Tibial artery (tissue), 4 donors: ENCODE data around the gene NMT1.

Experiments
- DNase-seq, 2 donors: peaks; one replicate each; pipeline ENCODE4 v3.0.0-alpha.2; 2019
- H3K27ac ChIP-seq, 2 donors: fragments of 200-600 bp; sonication (generic) in 1 of 2; 1 replicate in 1 of 2; 2 replicates in 1 of 2; pipeline ENCODE4 v1.5.1; 2018 to 2019; ENCODE audit warnings: mild to moderate bottlenecking in 1 of 2
- H3K27me3 ChIP-seq, 2 donors: fragments of 200-600 bp; sonication (generic) in 1 of 2; one replicate each; pipeline versions ENCODE4 v1.5.1 to v1.6.0; 2016 to 2019
- H3K36me3 ChIP-seq, 3 donors: fragments of 200-600 bp; sonication (generic) in 2 of 3; one replicate each; pipeline ENCODE4 v1.5.1; 2016 to 2019; ENCODE audit warnings: mild to moderate bottlenecking in 2 of 3
- H3K4me1 ChIP-seq, 4 donors: fragments of 200-600 bp; sonication (generic) in 2 of 4; 1 replicate in 3 of 4; 2 replicates in 1 of 4; pipeline ENCODE4 v1.5.1; 2016 to 2019
- H3K4me3 ChIP-seq, 2 donors: fragments of 200-600 bp; sonication (generic) in 1 of 2; 1 replicate in 1 of 2; 2 replicates in 1 of 2; pipeline ENCODE4 v1.5.1; 2018 to 2019; ENCODE audit warnings: mild to moderate bottlenecking in 2 of 2
- H3K9me3 ChIP-seq, 3 donors: fragments of 200-600 bp; sonication (generic) in 1 of 3; one replicate each; pipeline ENCODE4 v1.5.1; 2016 to 2019
- CTCF ChIP-seq, 2 experiments: fragments of 200-600 bp in 1 of 2; fragments of 450-650 bp in 1 of 2; IDR thresholded peaks; one replicate each; pipeline ENCODE4 v1.5.1; 2017 to 2019; ENCODE audit warnings: antibody characterized with exemption in 2 of 2, mild to moderate bottlenecking in 1 of 2, moderate library complexity in 1 of 2
- intact Hi-C: fragments of 100-400 bp; cut with DNase I; formaldehyde crosslinking; loops from one replicate; pipeline ENCODE4 v1.15.0; 2023; ENCODE audit warnings: low total_unique reads

Gene NMT1

DNA sequence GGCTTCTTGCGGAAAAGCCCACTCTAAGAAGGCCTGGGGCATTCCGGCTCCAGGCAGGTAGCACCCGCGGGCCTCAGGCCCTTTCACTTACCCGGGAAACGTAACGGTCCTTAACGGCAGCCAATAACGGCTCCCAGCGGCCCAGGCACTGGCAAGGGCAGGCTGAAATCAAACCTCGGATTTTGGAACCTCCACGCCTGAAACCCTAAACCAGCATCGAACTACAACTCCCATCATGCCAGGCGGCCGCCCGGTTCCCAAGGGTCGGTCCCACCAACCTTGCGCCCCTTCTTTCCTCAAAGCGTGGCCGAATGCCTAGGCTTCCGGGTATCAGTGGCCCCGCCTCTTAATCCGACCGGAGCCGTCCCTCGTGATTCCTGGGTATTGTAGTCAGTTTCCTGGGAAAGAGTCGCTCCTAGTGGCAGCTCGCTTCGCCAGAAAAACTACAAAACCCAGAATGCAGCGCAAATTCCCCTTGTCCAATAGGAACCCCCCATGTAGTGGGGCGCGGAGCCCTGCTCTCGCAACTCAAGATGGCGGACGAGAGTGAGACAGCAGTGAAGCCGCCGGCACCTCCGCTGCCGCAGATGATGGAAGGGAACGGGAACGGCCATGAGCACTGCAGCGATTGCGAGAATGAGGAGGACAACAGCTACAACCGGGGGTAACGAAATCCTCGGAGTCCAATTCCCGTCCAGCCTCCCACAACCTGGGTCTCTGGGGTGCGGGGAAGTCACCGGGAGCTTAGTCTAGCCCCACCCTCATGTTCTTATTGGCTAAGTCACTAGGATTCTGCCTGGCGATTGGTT lies at the start of gene NMT1:
Gene NMT1, plus strand, starts transcription at position 521 of the 809 bp plus-strand sequence. Its CDS starts 13 bp downstream, at position 534.
- H3K27ac ChIP-seq, result peak within 1 kb of the TSS; percentile 80 to 83
- no peaks in the 10 kb centered on the region for H3K27me3 ChIP-seq
- TF ChIP-seq CTCF (IDR thresholded peaks at IDR 0.05), result peak in 1 of 2 experiments; percentile 15
- no peaks in the 10 kb centered on the region for H3K36me3 ChIP-seq
- H3K4me3 ChIP-seq, result peak within 1 kb of the TSS; percentile 58
- H3K9me3 ChIP-seq, result no peaks in the 10 kb centered on the region
- intact Hi-C loops, result no loop called here
- DNase-seq, result peak; percentile 99 to 100
- H3K4me1 ChIP-seq, result peaks cover 0 to 66% (median 41%) of the 10 kb centered on the region in 4 donors

DNA sequence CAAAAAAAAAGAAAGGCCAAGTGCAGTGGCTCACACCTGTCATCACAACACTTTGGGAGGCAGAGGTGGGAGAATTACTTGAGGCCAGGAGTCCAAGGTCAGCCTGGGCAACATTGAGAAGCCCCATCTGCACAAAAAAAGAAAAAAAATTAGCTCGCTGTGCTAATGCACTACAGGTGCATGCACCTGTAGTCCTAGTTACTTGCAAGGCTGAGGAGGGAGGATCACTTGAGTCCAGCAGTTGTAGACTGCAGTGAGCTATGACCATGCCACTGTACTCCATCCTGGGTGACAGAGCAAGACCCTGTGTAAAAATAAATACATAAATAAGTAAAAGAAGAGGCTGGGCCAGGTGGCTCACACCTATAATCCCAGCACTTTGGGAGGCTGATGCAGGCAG lies 49.4 kb upstream of the NMT1 start:
- DNase-seq, result no peak
- Histone ChIP-seq H3K9me3 (no peaks in the 10 kb centered on the region), H3K27ac (no peak overlapping the region), H3K4me1 (peaks cover 0 to 9% (median 2%) of the 10 kb centered on the region in 4 donors), H3K27me3 (peaks cover 0 to 11% of the 10 kb centered on the region in 2 donors), H3K36me3 (no peaks in the 10 kb centered on the region), H3K4me3 (no peak overlapping the region)
- intact Hi-C loops, result no loop called here
- TF ChIP-seq CTCF (IDR thresholded peaks at IDR 0.05), result no peak

- peak overlapping the region in 1 of 2 donors; percentile 28 for H3K27ac ChIP-seq
- no peak for TF ChIP-seq CTCF (IDR thresholded peaks at IDR 0.05)
- H3K4me1 ChIP-seq, result peaks cover 0 to 9% (median 4%) of the 10 kb centered on the region in 4 donors
- H3K4me3 ChIP-seq, result no peak overlapping the region
- H3K36me3 ChIP-seq, result no peaks in the 10 kb centered on the region
- H3K27me3 ChIP-seq, result peaks cover 0 to 9% of the 10 kb centered on the region in 2 donors
- intact Hi-C loops, result no loop called here
- no peak for DNase-seq
- no peaks in the 10 kb centered on the region for H3K9me3 ChIP-seq
Measured at GRCh38 chr17:45013021-45013997, 47.8 kb upstream of the NMT1 start.

- H3K4me1 ChIP-seq, result peaks cover 0 to 32% (median 20%) of the 10 kb centered on the region in 4 donors
- peaks cover 0 to 3% of the 10 kb centered on the region in 2 donors for H3K27me3 ChIP-seq
- no peak for DNase-seq
- no peaks in the 10 kb centered on the region for H3K9me3 ChIP-seq
- intact Hi-C loops, result no loop called here
- TF ChIP-seq CTCF (IDR thresholded peaks at IDR 0.05), result no peak
- H3K36me3 ChIP-seq, result no peaks in the 10 kb centered on the region
- H3K4me3 ChIP-seq, result no peak overlapping the region
- H3K27ac ChIP-seq, result no peak overlapping the region
Measured at GRCh38 chr17:45016237-45016636, 44.9 kb upstream of the NMT1 start.

DNA sequence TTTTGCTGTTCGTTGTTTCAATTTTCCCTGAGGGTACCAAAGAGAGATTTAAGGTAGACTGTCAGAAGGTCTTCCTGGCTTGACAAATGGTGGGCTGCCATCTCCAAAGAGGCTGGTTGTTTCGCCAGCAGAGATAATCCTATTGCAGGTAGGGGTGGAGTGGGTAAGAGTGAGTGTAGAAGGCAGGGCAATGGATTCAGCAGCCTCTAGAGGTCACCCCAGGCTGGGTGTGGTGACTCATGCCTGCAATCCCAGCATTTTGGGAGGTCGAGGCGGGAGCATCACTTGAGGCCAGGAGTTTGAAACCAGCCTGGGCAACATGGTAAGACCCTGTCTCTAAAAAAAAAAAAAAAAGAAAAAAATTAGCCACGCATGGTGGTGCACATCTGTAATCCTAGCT lies 44.3 kb upstream of the NMT1 start:
- Histone ChIP-seq H3K4me3 (no peak overlapping the region), H3K27ac (no peak overlapping the region), H3K4me1 (peaks cover 0 to 38% (median 25%) of the 10 kb centered on the region in 4 donors), H3K36me3 (no peaks in the 10 kb centered on the region), H3K9me3 (no peaks in the 10 kb centered on the region), H3K27me3 (peaks cover 0 to 3% of the 10 kb centered on the region in 2 donors)
- no peak for DNase-seq
- no peak for TF ChIP-seq CTCF (IDR thresholded peaks at IDR 0.05)
- intact Hi-C loops, result no loop called here
